Measurements from ENCODE around the gene RPS6KL1.

The RPS6KL1 gene

GRCh38 chr14:74871819-74872218, 51.2 kb downstream of the RPS6KL1 start:
- peaks cover 6% of the 10 kb centered on the region; the same call in 1 of the 2 replicates for H3K4me1 ChIP-seq (ENCODE audit: insufficient read depth, low read length)
- no peaks in the 10 kb centered on the region for H3K9me3 ChIP-seq (ENCODE audit: insufficient read depth, low read depth, low read length)

GRCh38 chr14:74868739-74869138, 54.3 kb downstream of the RPS6KL1 start:
- Histone ChIP-seq H3K9me3 (ENCODE audit: insufficient read depth, low read depth, low read length) (no peaks in the 10 kb centered on the region), H3K4me1 (ENCODE audit: insufficient read depth, low read length) (no peaks in the 10 kb centered on the region), H3K27me3 (ENCODE audit: insufficient read depth, low read length) (no peaks in the 10 kb centered on the region; the same call in 1 of the 2 replicates), H3K27ac (ENCODE audit: low read length) (no peak overlapping the region), H3K4me3 (ENCODE audit: low read length) (no peak overlapping the region), H3K9ac (ENCODE audit: low read depth, low read length) (no peak overlapping the region), H3K36me3 (ENCODE audit: insufficient read depth, low read depth, low read length) (no peaks in the 10 kb centered on the region)

More at GRCh38 chr14:74871819-74872218, 51.2 kb downstream of the RPS6KL1 start:
- H3K4me3 ChIP-seq (ENCODE audit: low read length): no peak overlapping the region
- no peak overlapping the region for H3K9ac ChIP-seq (ENCODE audit: low read depth, low read length)
- no peaks in the 10 kb centered on the region for H3K36me3 ChIP-seq (ENCODE audit: insufficient read depth, low read depth, low read length)
- no peaks in the 10 kb centered on the region for H3K27me3 ChIP-seq (ENCODE audit: insufficient read depth, low read length)
- no peak overlapping the region for H3K27ac ChIP-seq (ENCODE audit: low read length)

GRCh38 chr14:74867673-74868072, 55.4 kb downstream of the RPS6KL1 start:
- H3K4me1 ChIP-seq (ENCODE audit: insufficient read depth, low read length): no peaks in the 10 kb centered on the region
- no peak overlapping the region for H3K27ac ChIP-seq (ENCODE audit: low read length)
- H3K27me3 ChIP-seq (ENCODE audit: insufficient read depth, low read length): no peaks in the 10 kb centered on the region; the same call in 1 of the 2 replicates
- H3K36me3 ChIP-seq (ENCODE audit: insufficient read depth, low read depth, low read length): no peaks in the 10 kb centered on the region
- no peak overlapping the region for H3K4me3 ChIP-seq (ENCODE audit: low read length)
- H3K9me3 ChIP-seq (ENCODE audit: insufficient read depth, low read depth, low read length): no peaks in the 10 kb centered on the region
- H3K9ac ChIP-seq (ENCODE audit: low read depth, low read length): no peak overlapping the region

- no peaks in the 10 kb centered on the region for H3K9me3 ChIP-seq (ENCODE audit: insufficient read depth, low read depth, low read length)
- no peak overlapping the region for H3K27ac ChIP-seq (ENCODE audit: low read length)
- no peaks in the 10 kb centered on the region for H3K4me1 ChIP-seq (ENCODE audit: insufficient read depth, low read length)
- no peaks in the 10 kb centered on the region; the same call in 1 of the 2 replicates for H3K27me3 ChIP-seq (ENCODE audit: insufficient read depth, low read length)
- H3K4me3 ChIP-seq (ENCODE audit: low read length): no peak overlapping the region
- H3K36me3 ChIP-seq (ENCODE audit: insufficient read depth, low read depth, low read length): no peaks in the 10 kb centered on the region
- H3K9ac ChIP-seq (ENCODE audit: low read depth, low read length): no peak overlapping the region
These were observed 56.2 kb downstream of the RPS6KL1 start for GRCh38 chr14:74866708-74867389.

GRCh38 chr14:74865156-74865555, 57.9 kb downstream of the RPS6KL1 start:
- Histone ChIP-seq H3K27me3 (ENCODE audit: insufficient read depth, low read length) (no peaks in the 10 kb centered on the region; the same call in 1 of the 2 replicates), H3K9ac (ENCODE audit: low read depth, low read length) (no peak overlapping the region)

GRCh38 chr14:74864198-74864597, 58.9 kb downstream of the RPS6KL1 start:
- Histone ChIP-seq H3K9me3 (ENCODE audit: insufficient read depth, low read depth, low read length) (no peaks in the 10 kb centered on the region), H3K9ac (ENCODE audit: low read depth, low read length) (no peak overlapping the region), H3K4me1 (ENCODE audit: insufficient read depth, low read length) (no peaks in the 10 kb centered on the region), H3K27me3 (ENCODE audit: insufficient read depth, low read length) (no peaks in the 10 kb centered on the region; the same call in 1 of the 2 replicates), H3K36me3 (ENCODE audit: insufficient read depth, low read depth, low read length) (no peaks in the 10 kb centered on the region), H3K27ac (ENCODE audit: low read length) (no peak overlapping the region), H3K4me3 (ENCODE audit: low read length) (no peak overlapping the region)

More at GRCh38 chr14:74865156-74865555, 57.9 kb downstream of the RPS6KL1 start:
- H3K36me3 ChIP-seq (ENCODE audit: insufficient read depth, low read depth, low read length): no peaks in the 10 kb centered on the region
- H3K4me3 ChIP-seq (ENCODE audit: low read length): no peak overlapping the region
- no peaks in the 10 kb centered on the region for H3K4me1 ChIP-seq (ENCODE audit: insufficient read depth, low read length)
- no peaks in the 10 kb centered on the region for H3K9me3 ChIP-seq (ENCODE audit: insufficient read depth, low read depth, low read length)
- H3K27ac ChIP-seq (ENCODE audit: low read length): no peak overlapping the region

GRCh38 chr14:74863274-74863673, 59.8 kb downstream of the RPS6KL1 start:
- Histone ChIP-seq H3K4me3 (ENCODE audit: low read length) (no peak overlapping the region), H3K27me3 (ENCODE audit: insufficient read depth, low read length) (no peaks in the 10 kb centered on the region; the same call in 1 of the 2 replicates), H3K27ac (ENCODE audit: low read length) (no peak overlapping the region), H3K36me3 (ENCODE audit: insufficient read depth, low read depth, low read length) (no peaks in the 10 kb centered on the region), H3K9ac (ENCODE audit: low read depth, low read length) (no peak overlapping the region), H3K9me3 (ENCODE audit: insufficient read depth, low read depth, low read length) (no peaks in the 10 kb centered on the region), H3K4me1 (ENCODE audit: insufficient read depth, low read length) (no peaks in the 10 kb centered on the region)

- Histone ChIP-seq H3K9ac (ENCODE audit: low read depth, low read length) (no peak overlapping the region), H3K27ac (ENCODE audit: low read length) (no peak overlapping the region), H3K4me3 (ENCODE audit: low read length) (no peak overlapping the region), H3K4me1 (ENCODE audit: insufficient read depth, low read length) (no peaks in the 10 kb centered on the region), H3K36me3 (ENCODE audit: insufficient read depth, low read depth, low read length) (no peaks in the 10 kb centered on the region), H3K9me3 (ENCODE audit: insufficient read depth, low read depth, low read length) (no peaks in the 10 kb centered on the region), H3K27me3 (ENCODE audit: insufficient read depth, low read length) (no peaks in the 10 kb centered on the region; the same call in 1 of the 2 replicates)
These were observed 61.3 kb downstream of the RPS6KL1 start for GRCh38 chr14:74861734-74862090.

GRCh38 chr14:74860899-74861733, 61.9 kb downstream of the RPS6KL1 start:
- Histone ChIP-seq H3K27ac (ENCODE audit: low read length) (no peak overlapping the region), H3K27me3 (ENCODE audit: insufficient read depth, low read length) (no peaks in the 10 kb centered on the region), H3K9me3 (ENCODE audit: insufficient read depth, low read depth, low read length) (no peaks in the 10 kb centered on the region), H3K4me3 (ENCODE audit: low read length) (no peak overlapping the region), H3K36me3 (ENCODE audit: insufficient read depth, low read depth, low read length) (no peaks in the 10 kb centered on the region), H3K4me1 (ENCODE audit: insufficient read depth, low read length) (no peaks in the 10 kb centered on the region), H3K9ac (ENCODE audit: low read depth, low read length) (no peak overlapping the region)

GRCh38 chr14:74859757-74860552, 63.1 kb downstream of the RPS6KL1 start:
- H3K9ac ChIP-seq (ENCODE audit: low read depth, low read length): no peak overlapping the region
- H3K4me3 ChIP-seq (ENCODE audit: low read length): no peak overlapping the region
- no peaks in the 10 kb centered on the region for H3K9me3 ChIP-seq (ENCODE audit: insufficient read depth, low read depth, low read length)
- H3K27me3 ChIP-seq (ENCODE audit: insufficient read depth, low read length): no peaks in the 10 kb centered on the region
- H3K27ac ChIP-seq (ENCODE audit: low read length): no peak overlapping the region
- H3K36me3 ChIP-seq (ENCODE audit: insufficient read depth, low read depth, low read length): no peaks in the 10 kb centered on the region
- H3K4me1 ChIP-seq (ENCODE audit: insufficient read depth, low read length): no peaks in the 10 kb centered on the region

GRCh38 chr14:74858022-74858421, 65.0 kb downstream of the RPS6KL1 start:
- no peaks in the 10 kb centered on the region for H3K27me3 ChIP-seq (ENCODE audit: insufficient read depth, low read length)
- no peaks in the 10 kb centered on the region for H3K9me3 ChIP-seq (ENCODE audit: insufficient read depth, low read depth, low read length)
- no peak overlapping the region for H3K4me3 ChIP-seq (ENCODE audit: low read length)
- no peak overlapping the region for H3K9ac ChIP-seq (ENCODE audit: low read depth, low read length)
- H3K4me1 ChIP-seq (ENCODE audit: insufficient read depth, low read length): no peaks in the 10 kb centered on the region
- H3K27ac ChIP-seq (ENCODE audit: low read length): no peak overlapping the region
- H3K36me3 ChIP-seq (ENCODE audit: insufficient read depth, low read depth, low read length): no peaks in the 10 kb centered on the region
